K562 (cell line): ENCODE results near the gene MAP3K20. TPM values are rescaled to one million over a fixed set of nuclear protein-coding genes. Genes with fewer than 3 reads are reported as not detected.

Experiments
- ATAC-seq: fragments of 200-7000 bp; cut with Tn5 transposase; 3 replicates; pipeline ENCODE4 v1.9.1; 2020; ENCODE audit warnings: moderate library complexity
- BruUV-seq: library from RNA; stranded (reverse); fragments of 400-500 nt; replicated peaks from 2 replicates; lab custom pipeline; 2021; lab: Mats Ljungman, UMichigan
- CTCF ChIA-PET: fragments of 300-600 bp; formaldehyde crosslinking; extraction: SDS; loops from one replicate; lab custom pipeline; 2021; ENCODE audit warnings: low intra/inter-chr PET ratio; lab: Yijun Ruan, JAX
- POLR2A ChIA-PET: fragments of 300-600, 350-650 bp; sonication (Branson Sonifier 250); formaldehyde crosslinking; extraction: SDS; loops from one replicate; lab custom pipeline; 2021; ENCODE audit warnings: antibody characterized with exemption, inconsistent platforms; lab: Yijun Ruan, JAX
- DNase-seq, 4 experiments: peaks; one replicate each; pipeline versions ENCODE4 v3.0.0 to v3.0.0-alpha.2; 2011 to 2018; ENCODE audit warnings: low spot score in 3 of 4, mixed read lengths in 3 of 4; ENCODE audit errors: extremely low read depth in 1 of 4
- FAIRE-seq: peaks from 2 replicates; lab custom pipeline; 2011; peaks lifted over from hg19 to GRCh38; lab: Jason Lieb, UNC
- H2AFZ ChIP-seq: 2 replicates; pipeline ENCODE4 v1.6.0; 2011; ENCODE audit warnings: low read depth, low read length, control low read depth, inconsistent platforms
- H3K27ac ChIP-seq: fragments of 200-600 bp; 3 replicates; pipeline ENCODE4 v1.8.0; 2011; ENCODE audit warnings: low read depth, mild to moderate bottlenecking, control low read depth, inconsistent platforms, low read length, moderate library complexity, mixed read lengths; ENCODE audit errors: extremely low read depth
- H3K27me3 ChIP-seq, 2 experiments: fragments of 300-600 bp in 1 of 2; 2 replicates in 1 of 2; 3 replicates in 1 of 2; pipeline versions ENCODE4 v1.6.0 to v1.8.0; 2011; ENCODE audit warnings: inconsistent platforms in 2 of 2, low read length in 2 of 2, mild to moderate bottlenecking in 1 of 2, mixed read lengths in 1 of 2, moderate library complexity in 1 of 2; ENCODE audit not compliant: control insufficient read depth in 2 of 2, insufficient read depth in 2 of 2
- H3K36me3 ChIP-seq: fragments of 300-600 bp; 3 replicates; pipeline ENCODE4 v1.8.0; 2011; ENCODE audit warnings: mild to moderate bottlenecking, low read length, inconsistent platforms; ENCODE audit not compliant: control insufficient read depth, insufficient read depth
- H3K4me1 ChIP-seq, 2 experiments: fragments of 200-600 bp in 1 of 2; replicated peaks in 1 of 2; 2 replicates in 1 of 2; 3 replicates in 1 of 2; pipeline versions ENCODE4 v1.5.1 to v1.8.0; 2011; ENCODE audit warnings: inconsistent platforms in 2 of 2, low read length in 2 of 2, mild to moderate bottlenecking in 1 of 2, mixed read lengths in 1 of 2, moderate library complexity in 1 of 2; ENCODE audit not compliant: control insufficient read depth in 2 of 2, insufficient read depth in 2 of 2
- H3K4me2 ChIP-seq: 2 replicates; pipeline ENCODE4 v1.6.1; 2011; ENCODE audit warnings: low read length, control low read depth, inconsistent platforms, mixed read lengths; ENCODE audit not compliant: insufficient read depth
- H3K4me3 ChIP-seq: fragments of 200-600 bp; sonication (generic), shearing (Covaris generic); 2 replicates; pipeline ENCODE4 v1.5.1; 2016; ENCODE audit warnings: control low read depth, inconsistent platforms
- H3K79me2 ChIP-seq: fragments of 200-600 bp; 3 replicates; pipeline ENCODE4 v1.8.0; 2011; ENCODE audit warnings: low read length, inconsistent platforms; ENCODE audit not compliant: control insufficient read depth, insufficient read depth
- H3K9ac ChIP-seq, 2 experiments: 2 replicates each; pipeline versions ENCODE4 v1.6.0 to v1.6.1; 2011; ENCODE audit warnings: low read depth in 2 of 2, low read length in 2 of 2, control low read depth in 1 of 2, inconsistent platforms in 1 of 2, mild to moderate bottlenecking in 1 of 2, mixed read lengths in 1 of 2; ENCODE audit not compliant: insufficient read depth in 1 of 2
- H3K9me1 ChIP-seq: one replicate; pipeline ENCODE4 v1.6.0; 2011; ENCODE audit warnings: inconsistent platforms, mild to moderate bottlenecking, low read length, moderate library complexity; ENCODE audit not compliant: control insufficient read depth, insufficient read depth
- H3K9me3 ChIP-seq: replicated peaks from 2 replicates; pipeline ENCODE4 v1.5.1; 2011; ENCODE audit warnings: low read depth, low read length, inconsistent platforms; ENCODE audit not compliant: control insufficient read depth, insufficient read depth
- H4K20me1 ChIP-seq: replicated peaks from 2 replicates; pipeline ENCODE4 v1.6.1; 2011; ENCODE audit warnings: low read length, inconsistent platforms, mixed read lengths; ENCODE audit not compliant: control insufficient read depth, insufficient read depth
- BHLHE40 ChIP-seq: IDR thresholded peaks from 2 replicates; pipeline ENCODE4 v1.6.1; 2011; ENCODE audit warnings: low read length, improper control_type of control experiment
- MGA ChIP-seq: fragments of 450-650 bp; IDR thresholded peaks from 2 replicates; pipeline ENCODE4 v1.6.1; 2016; ENCODE audit warnings: mild to moderate bottlenecking, moderate library complexity
- WGBS: fragments of 100-300 bp; shearing (Covaris generic); methylation state at CpG from one replicate; pipeline ENCODE4 v1.1.6; 2016; ENCODE audit warnings: low coverage, mixed read lengths; ENCODE audit not compliant: insufficient coverage; ENCODE audit errors: missing lambda C conversion rate; 5-methylcytosine and 5-hydroxymethylcytosine counted together
- in situ Hi-C: fragments of 300-500 bp; cut with MboI; formaldehyde crosslinking; loops from 4 replicates; pipeline ENCODE4 v1.15.0; 2018; ENCODE audit warnings: inconsistent platforms, mixed read lengths
- intact Hi-C: fragments of 100-400 bp; cut with micrococcal nuclease; formaldehyde crosslinking; loops from 2 replicates; pipeline ENCODE4 v1.14.2; 2022
- polyA plus RNA-seq, 8 experiments: library from polyadenylated mRNA; depleted of rRNA in 4 of 8; stranded (reverse) in 5 of 8; unstranded in 3 of 8; fragments of >200 nt; fragmentation: Nextera tagmentation in 2 of 8; fragmentation: Illumina TruSeq in 1 of 8; extraction: Ambion mirVana in 2 of 8; extraction: Trizol in 1 of 8; gene quantifications; 2 replicates each; pipeline versions ENCODE4 v1.2.1 to v1.2.3, GENCODE V29; 2011 to 2014; ENCODE audit warnings: inconsistent platforms in 1 of 8, missing spikeins in 1 of 8
- total RNA-seq, 7 experiments: library from RNA; depleted of rRNA in 6 of 7; stranded (reverse); fragments of >200 nt in 6 of 7; fragmentation: Illumina TruSeq in 2 of 7; extraction: Trizol in 2 of 7; gene quantifications; 2 replicates each; pipeline versions ENCODE4 v1.2.1 to v1.2.3, GENCODE V29; 2011 to 2021; ENCODE audit warnings: low replicate concordance in 1 of 7
- TF ChIP-seq, protein P1 (sequence below), 3 experiments: fragments of 200-800 bp in 1 of 3; fragments of 250-450 bp in 1 of 3; fragments of 450-650 bp in 1 of 3; sonication (Bioruptor Pico) in 1 of 3; sonication (Bioruptor generic) in 1 of 3; formaldehyde crosslinking in 1 of 3; IDR thresholded peaks; 2 replicates each; pipeline versions ENCODE4 v1.6.1 to v1.8.0; 2016 to 2022; ENCODE audit warnings: mild to moderate bottlenecking in 2 of 3, missing genetic modification characterization in 2 of 3, missing compliant biosample characterization in 1 of 3, moderate library complexity in 1 of 3

MAP3K20 gene
- total and polyA plus RNA-seq, 9 of the 15 experiments (the other 6 are each of a cell fraction or from before 2014, with no cell fraction given), result 9.8 to 34.2 (median 27.3) TPM

GRCh38 chr2:173181982-173182381 is 106.3 kb downstream of the MAP3K20 start:
- TF ChIP-seq, protein P1, sequence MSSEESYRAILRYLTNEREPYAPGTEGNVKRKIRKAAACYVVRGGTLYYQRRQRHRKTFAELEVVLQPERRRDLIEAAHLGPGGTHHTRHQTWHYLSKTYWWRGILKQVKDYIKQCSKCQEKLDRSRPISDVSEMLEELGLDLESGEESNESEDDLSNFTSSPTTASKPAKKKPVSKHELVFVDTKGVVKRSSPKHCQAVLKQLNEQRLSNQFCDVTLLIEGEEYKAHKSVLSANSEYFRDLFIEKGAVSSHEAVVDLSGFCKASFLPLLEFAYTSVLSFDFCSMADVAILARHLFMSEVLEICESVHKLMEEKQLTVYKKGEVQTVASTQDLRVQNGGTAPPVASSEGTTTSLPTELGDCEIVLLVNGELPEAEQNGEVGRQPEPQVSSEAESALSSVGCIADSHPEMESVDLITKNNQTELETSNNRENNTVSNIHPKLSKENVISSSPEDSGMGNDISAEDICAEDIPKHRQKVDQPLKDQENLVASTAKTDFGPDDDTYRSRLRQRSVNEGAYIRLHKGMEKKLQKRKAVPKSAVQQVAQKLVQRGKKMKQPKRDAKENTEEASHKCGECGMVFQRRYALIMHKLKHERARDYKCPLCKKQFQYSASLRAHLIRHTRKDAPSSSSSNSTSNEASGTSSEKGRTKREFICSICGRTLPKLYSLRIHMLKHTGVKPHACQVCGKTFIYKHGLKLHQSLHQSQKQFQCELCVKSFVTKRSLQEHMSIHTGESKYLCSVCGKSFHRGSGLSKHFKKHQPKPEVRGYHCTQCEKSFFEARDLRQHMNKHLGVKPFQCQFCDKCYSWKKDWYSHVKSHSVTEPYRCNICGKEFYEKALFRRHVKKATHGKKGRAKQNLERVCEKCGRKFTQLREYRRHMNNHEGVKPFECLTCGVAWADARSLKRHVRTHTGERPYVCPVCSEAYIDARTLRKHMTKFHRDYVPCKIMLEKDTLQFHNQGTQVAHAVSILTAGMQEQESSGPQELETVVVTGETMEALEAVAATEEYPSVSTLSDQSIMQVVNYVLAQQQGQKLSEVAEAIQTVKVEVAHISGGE (CRISPR knock-in tag; IDR thresholded peaks at IDR 0.05), result no peak
- no peak for TF ChIP-seq BHLHE40
- TF ChIP-seq MGA, result no peak
- Histone ChIP-seq H4K20me1 (no peaks in the 10 kb centered on the region), H3K9me1 (no peaks in the 10 kb centered on the region), H3K36me3 (peaks cover 10% of the 10 kb centered on the region), H3K4me3 (no peak overlapping the region), H3K27ac (no peak overlapping the region), H3K9ac (no peak overlapping the region), H3K4me1 (0 out of 5 replicates have a peak, but pooled peaks cover 0 to 2% of the 10 kb centered on the region in 2 experiments), H3K4me2 (no peak overlapping the region), H3K27me3 (no peaks in the 10 kb centered on the region), H2AFZ (no peak overlapping the region), H3K9me3 (no peaks in the 10 kb centered on the region), H3K79me2 (no peaks in the 10 kb centered on the region; the same call in 2 of the 3 replicates)
- DNase-seq (no peak), ATAC-seq (no peak), FAIRE-seq (no peak)
- in situ Hi-C loops (no loop called here), intact Hi-C loops (no loop called here)
- WGBS, result 81% methylated on average over 2 of the region's 2 CpGs
- no TSS peak for BruUV-seq
- POLR2A ChIA-PET, result no interaction called here
- CTCF ChIA-PET, result no interaction called here
